ENCODE data around the gene FILIP1L.

FILIP1L gene

GRCh38 chr3:99866261-99866761 is 248.0 kb downstream of the FILIP1L start:
- no peak for TF ChIP-seq ESRRG (CRISPR knock-in tag; IDR thresholded peaks at IDR 0.05)
- TF ChIP-seq ZNF565 (CRISPR knock-in tag; conservative IDR thresholded peaks at IDR 0.05; ENCODE audit: low read depth) = no peak
- no peak for TF ChIP-seq ZNF70 (CRISPR knock-in tag; IDR thresholded peaks at IDR 0.05)
- no peak for TF ChIP-seq POU6F1 (CRISPR knock-in tag; IDR thresholded peaks at IDR 0.05; ENCODE audit: borderline replicate concordance, low read depth)
- TF ChIP-seq TCF4 (CRISPR knock-in tag; IDR thresholded peaks at IDR 0.05; ENCODE audit: borderline replicate concordance) = no peak
- no peak for TF ChIP-seq BACH2 (CRISPR knock-in tag; IDR thresholded peaks at IDR 0.05; ENCODE audit: borderline replicate concordance)
- ATAC-seq = peak; percentile 6; the same call in 1 of the 3 replicates

- no peak for ATAC-seq
- no peak for TF ChIP-seq ZNF565 (CRISPR knock-in tag; conservative IDR thresholded peaks at IDR 0.05; ENCODE audit: low read depth)
- TF ChIP-seq CREB5 (CRISPR knock-in tag; IDR thresholded peaks at IDR 0.05; ENCODE audit: low read depth) = no peak
- TF ChIP-seq CSDC2 (CRISPR knock-in tag; IDR thresholded peaks at IDR 0.05) = no peak
Observed at GRCh38 chr3:99865321-99865720, 249.0 kb downstream of the FILIP1L start.

- no peak for ATAC-seq
- TF ChIP-seq ZFP30 (CRISPR knock-in tag; IDR thresholded peaks at IDR 0.05) (no peak), OSR1 (CRISPR knock-in tag; IDR thresholded peaks at IDR 0.05) (no peak), BACH2 (CRISPR knock-in tag; IDR thresholded peaks at IDR 0.05; ENCODE audit: borderline replicate concordance) (no peak)
Observed at GRCh38 chr3:99864289-99864688, 250.0 kb downstream of the FILIP1L start.

DNA sequence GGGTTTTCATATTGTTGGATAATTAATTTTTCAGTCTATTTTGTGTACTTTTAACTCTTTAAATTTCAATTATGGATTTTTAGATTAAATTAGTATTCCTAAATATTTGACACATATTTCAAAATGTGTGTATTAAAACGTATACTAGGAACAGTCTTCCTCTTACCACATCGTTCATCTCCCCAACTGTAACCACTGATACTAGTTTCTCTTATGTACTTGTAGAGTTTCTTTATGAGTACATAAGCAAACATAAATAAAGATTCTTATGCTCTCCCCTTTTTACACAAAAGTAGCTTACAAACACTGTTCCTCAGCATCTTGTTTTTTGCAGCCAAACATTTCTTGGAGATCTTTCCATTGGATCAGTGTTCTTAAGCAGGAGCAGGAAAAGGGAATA is 250.7 kb downstream of the FILIP1L start:
- TF ChIP-seq GLIS3 (CRISPR knock-in tag; IDR thresholded peaks at IDR 0.05) (no peak), POU6F1 (CRISPR knock-in tag; IDR thresholded peaks at IDR 0.05; ENCODE audit: borderline replicate concordance, low read depth) (no peak), ISL1 (CRISPR knock-in tag; IDR thresholded peaks at IDR 0.05) (no peak), TOX (CRISPR knock-in tag; IDR thresholded peaks at IDR 0.05; ENCODE audit: borderline replicate concordance) (no peak), CSDC2 (CRISPR knock-in tag; IDR thresholded peaks at IDR 0.05) (no peak), SNAI2 (CRISPR knock-in tag; IDR thresholded peaks at IDR 0.05) (no peak), CREB5 (CRISPR knock-in tag; IDR thresholded peaks at IDR 0.05; ENCODE audit: low read depth) (no peak), ARNTL (CRISPR knock-in tag; IDR thresholded peaks at IDR 0.05; ENCODE audit: borderline replicate concordance, low read depth) (no peak), ESRRG (CRISPR knock-in tag; IDR thresholded peaks at IDR 0.05) (no peak), PATZ1 (CRISPR knock-in tag; IDR thresholded peaks at IDR 0.05; ENCODE audit: borderline replicate concordance) (no peak), ZNF8 (CRISPR knock-in tag; IDR thresholded peaks at IDR 0.05) (no peak), ZFP3 (CRISPR knock-in tag; IDR thresholded peaks at IDR 0.05) (no peak), PPARA (CRISPR knock-in tag; IDR thresholded peaks at IDR 0.05; ENCODE audit: borderline replicate concordance) (no peak), ZNF70 (CRISPR knock-in tag; IDR thresholded peaks at IDR 0.05) (no peak), RARB (CRISPR knock-in tag; IDR thresholded peaks at IDR 0.05) (no peak), ZC3H10 (CRISPR knock-in tag; IDR thresholded peaks at IDR 0.05) (no peak), ZFP30 (CRISPR knock-in tag; IDR thresholded peaks at IDR 0.05) (no peak)
- TF ChIP-seq, protein P1, sequence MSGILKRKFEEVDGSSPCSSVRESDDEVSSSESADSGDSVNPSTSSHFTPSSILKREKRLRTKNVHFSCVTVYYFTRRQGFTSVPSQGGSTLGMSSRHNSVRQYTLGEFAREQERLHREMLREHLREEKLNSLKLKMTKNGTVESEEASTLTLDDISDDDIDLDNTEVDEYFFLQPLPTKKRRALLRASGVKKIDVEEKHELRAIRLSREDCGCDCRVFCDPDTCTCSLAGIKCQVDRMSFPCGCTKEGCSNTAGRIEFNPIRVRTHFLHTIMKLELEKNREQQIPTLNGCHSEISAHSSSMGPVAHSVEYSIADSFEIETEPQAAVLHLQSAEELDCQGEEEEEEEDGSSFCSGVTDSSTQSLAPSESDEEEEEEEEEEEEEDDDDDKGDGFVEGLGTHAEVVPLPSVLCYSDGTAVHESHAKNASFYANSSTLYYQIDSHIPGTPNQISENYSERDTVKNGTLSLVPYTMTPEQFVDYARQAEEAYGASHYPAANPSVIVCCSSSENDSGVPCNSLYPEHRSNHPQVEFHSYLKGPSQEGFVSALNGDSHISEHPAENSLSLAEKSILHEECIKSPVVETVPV (CRISPR knock-in tag; IDR thresholded peaks at IDR 0.05) = no peak
- TF ChIP-seq, protein P2, sequence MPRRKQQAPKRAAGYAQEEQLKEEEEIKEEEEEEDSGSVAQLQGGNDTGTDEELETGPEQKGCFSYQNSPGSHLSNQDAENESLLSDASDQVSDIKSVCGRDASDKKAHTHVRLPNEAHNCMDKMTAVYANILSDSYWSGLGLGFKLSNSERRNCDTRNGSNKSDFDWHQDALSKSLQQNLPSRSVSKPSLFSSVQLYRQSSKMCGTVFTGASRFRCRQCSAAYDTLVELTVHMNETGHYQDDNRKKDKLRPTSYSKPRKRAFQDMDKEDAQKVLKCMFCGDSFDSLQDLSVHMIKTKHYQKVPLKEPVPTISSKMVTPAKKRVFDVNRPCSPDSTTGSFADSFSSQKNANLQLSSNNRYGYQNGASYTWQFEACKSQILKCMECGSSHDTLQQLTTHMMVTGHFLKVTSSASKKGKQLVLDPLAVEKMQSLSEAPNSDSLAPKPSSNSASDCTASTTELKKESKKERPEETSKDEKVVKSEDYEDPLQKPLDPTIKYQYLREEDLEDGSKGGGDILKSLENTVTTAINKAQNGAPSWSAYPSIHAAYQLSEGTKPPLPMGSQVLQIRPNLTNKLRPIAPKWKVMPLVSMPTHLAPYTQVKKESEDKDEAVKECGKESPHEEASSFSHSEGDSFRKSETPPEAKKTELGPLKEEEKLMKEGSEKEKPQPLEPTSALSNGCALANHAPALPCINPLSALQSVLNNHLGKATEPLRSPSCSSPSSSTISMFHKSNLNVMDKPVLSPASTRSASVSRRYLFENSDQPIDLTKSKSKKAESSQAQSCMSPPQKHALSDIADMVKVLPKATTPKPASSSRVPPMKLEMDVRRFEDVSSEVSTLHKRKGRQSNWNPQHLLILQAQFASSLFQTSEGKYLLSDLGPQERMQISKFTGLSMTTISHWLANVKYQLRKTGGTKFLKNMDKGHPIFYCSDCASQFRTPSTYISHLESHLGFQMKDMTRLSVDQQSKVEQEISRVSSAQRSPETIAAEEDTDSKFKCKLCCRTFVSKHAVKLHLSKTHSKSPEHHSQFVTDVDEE (CRISPR knock-in tag; IDR thresholded peaks at IDR 0.05) = no peak
- ATAC-seq = no peak
